ENCODE measurements around the gene PPP4R3B.

The PPP4R3B gene

GRCh38 chr2:55617175-55618024 lies at the start of gene PPP4R3B:
TSS of gene PPP4R3B (minus strand) at chr2:55617622. CDS start at chr2:55617285, 337 bp downstream.
- peak; percentile 100 for DNase-seq (ENCODE audit: extremely low read depth, insufficient read length)
- TF ChIP-seq CTCF (IDR thresholded peaks at IDR 0.05; ENCODE audit: insufficient read depth, low read length, poor library complexity, severe bottlenecking), result peak; percentile 23
- no peaks in the 10 kb centered on the region; the same call in 1 of the 2 replicates for H3K36me3 ChIP-seq (ENCODE audit: control insufficient read depth, insufficient read depth, low read length)
- H3K4me3 ChIP-seq (replicated peaks; ENCODE audit: low read depth, low read length), result peak within 1 kb of the TSS; percentile 100
- no peaks in the 10 kb centered on the region for H3K27me3 ChIP-seq (replicated peaks; ENCODE audit: control insufficient read depth, insufficient read depth, low read length)

GRCh38 chr2:55653255-55653654 lies 35.8 kb upstream of the PPP4R3B start:
- TF ChIP-seq CTCF (IDR thresholded peaks at IDR 0.05; ENCODE audit: insufficient read depth, low read length, poor library complexity, severe bottlenecking), result no peak
- peaks cover 1% of the 10 kb centered on the region for H3K36me3 ChIP-seq (ENCODE audit: control insufficient read depth, insufficient read depth, low read length)

GRCh38 chr2:55649211-55649610 lies 31.8 kb upstream of the PPP4R3B start:
- no peaks in the 10 kb centered on the region for H3K27me3 ChIP-seq (replicated peaks; ENCODE audit: control insufficient read depth, insufficient read depth, low read length)
- no peak for DNase-seq (ENCODE audit: extremely low read depth, insufficient read length)
- peaks cover 3% of the 10 kb centered on the region for H3K36me3 ChIP-seq (ENCODE audit: control insufficient read depth, insufficient read depth, low read length)
- H3K4me3 ChIP-seq (replicated peaks; ENCODE audit: low read depth, low read length), result no peak overlapping the region
- no peak for TF ChIP-seq CTCF (IDR thresholded peaks at IDR 0.05; ENCODE audit: insufficient read depth, low read length, poor library complexity, severe bottlenecking)

More at GRCh38 chr2:55653255-55653654, 35.8 kb upstream of the PPP4R3B start:
- Histone ChIP-seq H3K4me3 (replicated peaks; ENCODE audit: low read depth, low read length) (no peak overlapping the region), H3K27me3 (replicated peaks; ENCODE audit: control insufficient read depth, insufficient read depth, low read length) (no peaks in the 10 kb centered on the region)
- DNase-seq (ENCODE audit: extremely low read depth, insufficient read length), result no peak

- no peak for DNase-seq (ENCODE audit: extremely low read depth, insufficient read length)
- TF ChIP-seq CTCF (IDR thresholded peaks at IDR 0.05; ENCODE audit: insufficient read depth, low read length, poor library complexity, severe bottlenecking), result no peak
- H3K36me3 ChIP-seq (ENCODE audit: control insufficient read depth, insufficient read depth, low read length), result peaks cover 6% of the 10 kb centered on the region
- H3K4me3 ChIP-seq (replicated peaks; ENCODE audit: low read depth, low read length), result no peak overlapping the region
- no peaks in the 10 kb centered on the region for H3K27me3 ChIP-seq (replicated peaks; ENCODE audit: control insufficient read depth, insufficient read depth, low read length)
Observed at GRCh38 chr2:55636831-55637230, 19.4 kb upstream of the PPP4R3B start.

- no peaks in the 10 kb centered on the region for H3K27me3 ChIP-seq (replicated peaks; ENCODE audit: control insufficient read depth, insufficient read depth, low read length)
- H3K4me3 ChIP-seq (replicated peaks; ENCODE audit: low read depth, low read length), result no peak overlapping the region
- no peaks in the 10 kb centered on the region; the same call in 1 of the 2 replicates for H3K36me3 ChIP-seq (ENCODE audit: control insufficient read depth, insufficient read depth, low read length)
- no peak for DNase-seq (ENCODE audit: extremely low read depth, insufficient read length)
- no peak for TF ChIP-seq CTCF (IDR thresholded peaks at IDR 0.05; ENCODE audit: insufficient read depth, low read length, poor library complexity, severe bottlenecking)
Observed at GRCh38 chr2:55628931-55629330, 11.5 kb upstream of the PPP4R3B start.
